Type B pancreatic cell (in vitro differentiated cells): Measurements from ENCODE around the gene OSBPL2. TPM values are rescaled to one million over a fixed set of nuclear protein-coding genes. Genes with fewer than 3 reads are reported as not detected.

Source experiments
- DNase-seq: peaks from one replicate; pipeline ENCODE4 v3.0.0; 2021; ENCODE audit warnings: mixed read lengths; ENCODE audit not compliant: unreplicated experiment; ENCODE audit errors: extremely low spot score
- H3K27ac Mint-ChIP-seq: 2 replicates; pipeline ENCODE4 v1.8.0; 2021; ENCODE audit warnings: mild to moderate bottlenecking, mixed read lengths
- H3K27me3 Mint-ChIP-seq: 2 replicates; pipeline ENCODE4 v1.8.0; 2021; ENCODE audit warnings: mixed read lengths
- H3K36me3 Mint-ChIP-seq: 2 replicates; pipeline ENCODE4 v1.8.0; 2021; ENCODE audit warnings: mixed read lengths
- H3K4me1 Mint-ChIP-seq: one replicate; pipeline ENCODE4 v1.8.0; 2021; ENCODE audit warnings: mixed read lengths; ENCODE audit not compliant: unreplicated experiment
- H3K4me3 Mint-ChIP-seq: 2 replicates; pipeline ENCODE4 v1.8.0; 2021; ENCODE audit warnings: mild to moderate bottlenecking, mixed read lengths
- H3K9me3 Mint-ChIP-seq: 2 replicates; pipeline ENCODE4 v1.8.0; 2021; ENCODE audit warnings: mixed read lengths
- CTCF ChIP-seq: fragments of 200-600 bp; sonication (generic); conservative IDR thresholded peaks from 2 replicates; pipeline ENCODE4 v1.5.0; 2021; ENCODE audit warnings: antibody characterized with exemption, mild to moderate bottlenecking
- total RNA-seq: library from RNA; stranded (reverse); gene quantifications from 2 replicates; pipeline ENCODE4 v1.2.1, GENCODE V29; 2021; ENCODE audit warnings: low replicate concordance

The OSBPL2 gene
- total RNA-seq, 1 donor from 2014 or later = 43.7 TPM

DNA sequence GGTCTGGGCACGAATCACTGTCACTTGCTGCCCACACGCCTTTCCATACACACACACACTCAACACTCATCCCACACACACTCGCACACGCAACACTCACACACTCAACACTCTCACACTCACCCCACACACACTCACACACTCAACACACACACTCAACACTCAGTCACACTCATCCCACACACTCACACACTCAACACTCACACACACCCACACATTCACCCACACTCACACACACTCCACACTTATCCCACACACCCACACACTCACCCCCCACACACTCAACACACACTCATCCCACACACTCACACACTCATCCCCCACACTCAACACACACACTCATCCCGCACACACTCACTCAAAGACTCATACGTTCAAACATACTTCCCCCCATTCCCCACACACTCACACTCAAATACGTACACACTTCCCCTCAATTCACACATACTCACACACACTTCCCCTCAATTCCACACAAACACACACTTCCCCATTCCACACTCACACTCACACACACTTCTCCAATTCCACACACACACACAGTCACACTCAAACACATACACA lies 9.3 kb upstream of the OSBPL2 start:
- peaks cover 28% of the 10 kb centered on the region for H3K27me3 Mint-ChIP-seq
- no peak overlapping the region for H3K4me3 Mint-ChIP-seq
- TF ChIP-seq CTCF = no peak
- H3K36me3 Mint-ChIP-seq = no peaks in the 10 kb centered on the region
- DNase-seq = no peak
- no peak overlapping the region for H3K27ac Mint-ChIP-seq
- no peaks in the 10 kb centered on the region for H3K4me1 Mint-ChIP-seq
- H3K9me3 Mint-ChIP-seq = no peaks in the 10 kb centered on the region

- Mint-ChIP-seq H3K27ac (no peak overlapping the region), H3K36me3 (no peaks in the 10 kb centered on the region), H3K4me1 (no peaks in the 10 kb centered on the region), H3K27me3 (peaks cover 22% of the 10 kb centered on the region), H3K9me3 (no peaks in the 10 kb centered on the region), H3K4me3 (no peak overlapping the region)
- no peak for DNase-seq
- TF ChIP-seq CTCF = no peak
Observed at GRCh38 chr20:62229667-62230066, 8.7 kb upstream of the OSBPL2 start.

GRCh38 chr20:62230276-62230675 lies 8.0 kb upstream of the OSBPL2 start:
- H3K27ac Mint-ChIP-seq = no peak overlapping the region
- peaks cover 16% of the 10 kb centered on the region for H3K27me3 Mint-ChIP-seq
- no peak for TF ChIP-seq CTCF
- no peaks in the 10 kb centered on the region for H3K4me1 Mint-ChIP-seq
- DNase-seq = no peak
- no peak overlapping the region for H3K4me3 Mint-ChIP-seq
- H3K9me3 Mint-ChIP-seq = no peaks in the 10 kb centered on the region
- no peaks in the 10 kb centered on the region for H3K36me3 Mint-ChIP-seq

- no peaks in the 10 kb centered on the region for H3K9me3 Mint-ChIP-seq
- no peak overlapping the region for H3K27ac Mint-ChIP-seq
- peaks cover 12% of the 10 kb centered on the region for H3K27me3 Mint-ChIP-seq
- no peak for DNase-seq
- no peaks in the 10 kb centered on the region for H3K36me3 Mint-ChIP-seq
- no peak for TF ChIP-seq CTCF
- H3K4me1 Mint-ChIP-seq = no peaks in the 10 kb centered on the region
- H3K4me3 Mint-ChIP-seq = no peak overlapping the region
Observed at GRCh38 chr20:62230696-62231095, 7.6 kb upstream of the OSBPL2 start.

GRCh38 chr20:62231292-62231691 lies 7.0 kb upstream of the OSBPL2 start:
- no peak overlapping the region for H3K27ac Mint-ChIP-seq
- H3K9me3 Mint-ChIP-seq = no peaks in the 10 kb centered on the region
- H3K27me3 Mint-ChIP-seq = peaks cover 6% of the 10 kb centered on the region
- no peak for DNase-seq
- H3K4me1 Mint-ChIP-seq = no peaks in the 10 kb centered on the region
- no peaks in the 10 kb centered on the region for H3K36me3 Mint-ChIP-seq
- no peak for TF ChIP-seq CTCF
- H3K4me3 Mint-ChIP-seq = no peak overlapping the region

DNA sequence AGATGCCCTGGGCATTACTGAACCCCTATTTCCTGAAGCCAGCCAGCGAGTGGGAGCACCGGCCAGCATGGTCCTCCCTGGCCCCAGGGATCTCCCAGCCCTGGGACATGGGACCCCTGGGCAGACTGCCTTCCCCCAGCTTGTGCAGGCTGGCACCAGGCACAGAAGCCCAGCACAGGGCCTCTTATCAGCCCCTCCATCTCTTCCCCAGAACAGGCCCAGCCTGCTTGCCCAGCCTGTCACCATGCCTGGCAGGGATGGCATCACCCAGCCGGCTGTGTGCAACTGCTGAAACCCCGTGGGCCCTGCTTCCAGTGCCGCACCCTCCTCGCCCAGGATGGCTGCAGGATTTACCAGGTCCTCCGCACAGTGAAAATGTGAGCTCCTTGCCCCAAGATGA lies 6.1 kb upstream of the OSBPL2 start:
- DNase-seq = no peak
- Mint-ChIP-seq H3K9me3 (no peaks in the 10 kb centered on the region), H3K27ac (no peak overlapping the region), H3K4me1 (no peaks in the 10 kb centered on the region), H3K4me3 (no peak overlapping the region), H3K27me3 (no peaks in the 10 kb centered on the region), H3K36me3 (no peaks in the 10 kb centered on the region)
- no peak for TF ChIP-seq CTCF
